ENCODE measurements around the gene ACTN4.

- TF ChIP-seq CTCF (IDR thresholded peaks at IDR 0.05) (no peak), POLR2A (IDR thresholded peaks at IDR 0.05) (no peak)
Observed at GRCh38 chr19:38780443-38780842, 133.0 kb downstream of the ACTN4 start.
